DND-41 (cell line): Measurements from ENCODE around the gene COL23A1.

Experiments used
- ATAC-seq: fragments of 200-7000 bp; cut with Tn5 transposase; 3 replicates; pipeline ENCODE4 v1.9.1; 2021; ENCODE audit warnings: low read depth; ENCODE audit not compliant: insufficient read depth
- DNase-seq: peaks from one replicate; pipeline ENCODE4 v3.0.0-alpha.2; 2020
- H2AFZ ChIP-seq: 2 replicates; pipeline ENCODE4 v1.6.0; 2012; ENCODE audit warnings: low read depth, low read length
- H3K27ac ChIP-seq: 2 replicates; pipeline ENCODE4 v1.5.1; 2012; ENCODE audit warnings: low read length, inconsistent platforms
- H3K27me3 ChIP-seq: fragments of 200-600 bp; sonication (generic); 2 replicates; pipeline ENCODE4 v1.6.0; 2012; ENCODE audit warnings: low read length, mild to moderate bottlenecking, inconsistent platforms; ENCODE audit not compliant: insufficient read depth, poor library complexity
- H3K36me3 ChIP-seq: 2 replicates; pipeline ENCODE4 v1.5.1; 2012; ENCODE audit warnings: low read length, inconsistent platforms; ENCODE audit not compliant: insufficient read depth
- H3K4me1 ChIP-seq: 2 replicates; pipeline ENCODE4 v1.5.1; 2012; ENCODE audit warnings: mild to moderate bottlenecking, low read length; ENCODE audit not compliant: insufficient read depth
- H3K4me2 ChIP-seq: 2 replicates; pipeline ENCODE4 v1.6.0; 2012; ENCODE audit warnings: mild to moderate bottlenecking, moderate library complexity, low read length, inconsistent platforms; ENCODE audit not compliant: insufficient read depth
- H3K4me3 ChIP-seq, 2 experiments: fragments of 200-600 bp in 1 of 2; shearing (Covaris generic) in 1 of 2; 2 replicates each; pipeline ENCODE4 v1.5.1; 2012 to 2016; ENCODE audit warnings: inconsistent platforms in 2 of 2, low read length in 2 of 2, mild to moderate bottlenecking in 2 of 2, low read depth in 1 of 2, moderate library complexity in 1 of 2
- H3K79me2 ChIP-seq: 2 replicates; pipeline ENCODE4 v1.6.0; 2012; ENCODE audit warnings: low read length, inconsistent platforms; ENCODE audit not compliant: insufficient read depth
- H3K9ac ChIP-seq: 2 replicates; pipeline ENCODE4 v1.6.0; 2012; ENCODE audit warnings: low read depth, mild to moderate bottlenecking, inconsistent platforms, low read length, moderate library complexity
- H3K9me3 ChIP-seq: 2 replicates; pipeline ENCODE4 v1.5.1; 2012; ENCODE audit warnings: low read length, moderate library complexity, mild to moderate bottlenecking, inconsistent platforms; ENCODE audit not compliant: insufficient read depth, severe bottlenecking
- H4K20me1 ChIP-seq: 2 replicates; pipeline ENCODE4 v1.6.0; 2012; ENCODE audit warnings: low read length; ENCODE audit not compliant: insufficient read depth
- CTCF ChIP-seq: IDR thresholded peaks from 2 replicates; pipeline ENCODE4 v1.5.1; 2012; ENCODE audit warnings: borderline replicate concordance, low read length, moderate library complexity, mild to moderate bottlenecking; ENCODE audit not compliant: poor library complexity, severe bottlenecking; ENCODE audit errors: extremely low read depth
- EZH2 ChIP-seq: IDR thresholded peaks from 3 replicates; pipeline ENCODE4 v1.6.1; 2012; ENCODE audit warnings: borderline replicate concordance, low read depth, mild to moderate bottlenecking, moderate library complexity, low read length, inconsistent platforms; ENCODE audit not compliant: severe bottlenecking

COL23A1 gene

GRCh38 chr5:178509491-178510057 is 80.6 kb downstream of the COL23A1 start:
- H2AFZ ChIP-seq, result no peak overlapping the region
- H4K20me1 ChIP-seq, result no peaks in the 10 kb centered on the region
- TF ChIP-seq EZH2, result no peak
- no peak for TF ChIP-seq CTCF
- H3K4me1 ChIP-seq, result no peaks in the 10 kb centered on the region
- H3K9me3 ChIP-seq, result peaks cover 3% of the 10 kb centered on the region
- H3K27me3 ChIP-seq, result no peaks in the 10 kb centered on the region
- H3K4me3 ChIP-seq, result no peak overlapping the region
- H3K79me2 ChIP-seq, result no peaks in the 10 kb centered on the region
- H3K9ac ChIP-seq, result no peak overlapping the region
- H3K4me2 ChIP-seq, result no peak overlapping the region
- ATAC-seq (no peak), DNase-seq (no peak)
- H3K27ac ChIP-seq, result no peak overlapping the region
- no peaks in the 10 kb centered on the region for H3K36me3 ChIP-seq

DNA sequence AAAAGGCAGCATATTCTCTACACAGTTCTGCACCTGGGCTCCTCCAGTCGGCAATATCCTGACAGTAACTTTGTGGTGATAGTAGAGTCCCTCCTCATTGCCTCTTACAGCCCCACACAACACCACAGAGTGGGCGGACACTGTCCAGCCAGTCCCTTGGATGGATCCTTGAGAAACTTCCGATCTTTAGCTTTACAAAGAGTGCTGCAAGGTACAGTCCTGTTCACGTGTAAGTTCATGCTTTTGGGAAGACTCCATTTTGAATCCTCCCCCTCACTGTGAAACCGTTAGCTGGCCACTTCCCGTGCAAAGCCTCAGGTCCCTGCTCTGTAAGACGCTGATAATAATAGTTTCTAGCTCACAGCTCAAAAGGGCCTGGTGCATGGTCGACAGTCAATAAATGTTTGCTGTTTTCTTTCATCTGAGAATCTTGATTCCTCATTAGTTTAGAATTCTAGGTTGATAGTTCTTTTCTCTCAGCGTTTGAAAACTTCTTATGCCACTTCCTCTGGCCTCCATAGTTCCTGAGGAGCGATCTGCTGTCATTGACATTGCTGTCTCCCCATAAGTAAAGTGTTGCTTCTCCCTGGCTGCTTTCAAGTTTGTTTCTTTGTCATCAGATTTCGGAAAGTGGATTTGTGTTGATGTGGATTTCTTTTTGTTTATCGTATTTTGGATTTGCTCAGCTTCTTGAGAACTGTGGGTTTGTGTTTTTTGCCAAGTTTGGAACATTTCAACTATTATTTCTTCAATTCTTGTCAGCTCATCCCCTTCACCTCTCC is 82.9 kb downstream of the COL23A1 start:
- Histone ChIP-seq H3K9ac (no peak overlapping the region), H3K79me2 (no peaks in the 10 kb centered on the region), H3K4me1 (no peaks in the 10 kb centered on the region), H3K36me3 (no peaks in the 10 kb centered on the region), H2AFZ (peak overlapping the region; percentile 36; the same call in 1 of the 2 replicates), H4K20me1 (no peaks in the 10 kb centered on the region), H3K4me2 (no peak overlapping the region), H3K27ac (no peak overlapping the region), H3K4me3 (no peak overlapping the region), H3K9me3 (no peaks in the 10 kb centered on the region), H3K27me3 (no peaks in the 10 kb centered on the region)
- no peak for ATAC-seq
- TF ChIP-seq EZH2 (no peak), CTCF (no peak)
- DNase-seq, result no peak

DNA sequence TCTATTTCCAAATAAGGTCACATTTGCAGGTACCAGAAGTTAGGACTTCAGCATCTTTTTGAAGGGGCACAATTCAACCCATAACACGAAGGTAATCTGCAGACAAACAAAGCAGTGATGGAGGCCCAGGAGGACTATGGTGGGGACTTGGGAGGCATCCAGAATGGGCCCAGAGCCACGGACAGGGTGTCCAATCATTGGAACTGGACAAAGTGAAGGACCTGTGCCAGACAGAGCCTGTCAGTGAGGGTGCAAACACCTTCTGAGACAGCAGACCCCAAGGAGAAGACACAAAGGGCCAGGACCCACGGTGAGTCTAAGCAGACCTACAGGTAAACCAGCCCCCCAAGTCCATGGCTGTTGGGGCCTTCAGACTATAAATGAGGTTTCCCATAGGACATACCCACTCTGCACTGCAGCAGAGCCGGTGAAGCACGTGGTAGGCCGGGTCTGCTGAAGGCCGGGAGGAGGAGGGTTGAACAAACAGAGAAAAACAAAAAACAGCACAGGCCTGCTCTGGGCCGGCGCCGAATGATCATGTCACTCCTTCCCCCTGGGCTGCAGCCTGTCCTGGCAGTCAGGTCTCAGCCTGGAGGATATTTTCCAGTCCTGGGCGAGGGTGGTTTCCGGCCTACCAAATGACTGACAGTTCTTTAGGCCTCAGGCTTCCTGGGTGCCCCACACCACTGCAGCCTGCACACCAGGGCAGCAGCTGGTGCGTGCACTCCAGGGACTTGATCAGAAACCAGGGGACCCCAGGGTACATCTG is 84.4 kb downstream of the COL23A1 start:
- Histone ChIP-seq H3K27ac (no peak overlapping the region), H3K4me1 (no peaks in the 10 kb centered on the region), H3K27me3 (no peaks in the 10 kb centered on the region), H3K4me2 (no peak overlapping the region), H3K9me3 (no peaks in the 10 kb centered on the region), H3K4me3 (no peak overlapping the region), H3K9ac (no peak overlapping the region), H2AFZ (peak overlapping the region; percentile 13; the same call in 1 of the 2 replicates), H4K20me1 (no peaks in the 10 kb centered on the region), H3K36me3 (no peaks in the 10 kb centered on the region), H3K79me2 (no peaks in the 10 kb centered on the region)
- ATAC-seq, result no peak
- DNase-seq, result no peak
- no peak for TF ChIP-seq CTCF
- TF ChIP-seq EZH2, result no peak
